ENCODE data around the gene PEX12.
"Not testable (repeated sequence)": the region's sequence is repeated elsewhere in the genome, so short reads cannot be mapped to it uniquely, and the experiment has no call there.

Gene PEX12

DNA sequence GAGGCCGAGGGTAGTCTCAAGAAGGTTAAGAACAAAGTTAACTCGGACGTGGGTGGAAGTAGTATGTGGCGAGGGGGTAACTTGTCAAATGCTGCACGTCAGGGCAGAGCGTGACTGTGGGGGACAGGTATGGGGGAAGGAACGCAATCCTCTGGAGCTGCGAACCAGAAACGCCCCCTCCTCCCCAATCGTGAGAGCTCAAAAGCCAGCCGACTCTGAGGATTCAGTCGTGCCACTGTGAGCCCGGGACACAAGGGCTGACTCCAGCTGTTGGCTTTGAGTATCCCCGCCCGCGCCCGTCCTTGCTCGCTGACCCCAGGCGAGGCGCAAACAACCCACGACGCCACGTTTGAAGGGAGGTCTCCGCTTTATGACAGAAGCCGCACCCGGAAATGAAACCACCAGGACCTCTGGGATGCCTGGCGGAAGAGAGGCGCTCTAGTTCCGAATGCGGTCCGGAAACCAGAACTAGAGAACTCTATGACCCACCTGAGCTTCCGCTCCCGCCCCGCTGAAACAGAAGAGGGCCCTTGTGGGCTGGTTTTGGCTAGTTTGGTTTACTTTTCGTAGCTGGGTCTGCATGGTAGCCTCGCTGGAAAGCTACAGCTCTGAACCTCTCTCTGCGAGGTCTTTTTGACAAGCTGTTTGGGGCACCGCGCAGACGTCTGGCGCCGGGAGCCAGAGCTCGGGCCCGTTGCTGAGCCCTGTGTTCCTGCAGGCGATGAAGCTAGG, at the start of gene PEX12:
TSS of gene PEX12 (minus strand) at position 375 of the 732 bp plus-strand sequence. CDS start 550 bp downstream, outside the sequence.
- DNase-seq = peak; percentile 56 to 88

DNA sequence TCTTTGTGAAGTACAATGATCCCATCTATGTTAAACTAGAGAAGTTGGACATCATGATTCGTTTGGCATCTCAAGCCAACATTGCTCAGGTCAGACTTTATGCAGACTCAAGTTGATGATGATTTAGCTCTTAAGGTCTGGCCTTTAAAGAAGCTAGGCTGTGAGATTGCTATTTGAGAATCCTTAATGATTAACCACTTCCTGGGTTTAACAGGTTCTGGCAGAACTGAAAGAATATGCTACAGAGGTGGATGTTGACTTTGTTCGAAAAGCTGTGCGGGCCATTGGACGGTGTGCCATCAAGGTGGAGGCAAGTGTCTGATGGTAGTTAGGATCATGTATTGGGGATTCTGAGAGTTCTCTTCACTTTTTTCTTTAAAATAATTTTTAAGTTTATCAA, 49.0 kb upstream of the PEX12 start:
- DNase-seq = no peak

DNA sequence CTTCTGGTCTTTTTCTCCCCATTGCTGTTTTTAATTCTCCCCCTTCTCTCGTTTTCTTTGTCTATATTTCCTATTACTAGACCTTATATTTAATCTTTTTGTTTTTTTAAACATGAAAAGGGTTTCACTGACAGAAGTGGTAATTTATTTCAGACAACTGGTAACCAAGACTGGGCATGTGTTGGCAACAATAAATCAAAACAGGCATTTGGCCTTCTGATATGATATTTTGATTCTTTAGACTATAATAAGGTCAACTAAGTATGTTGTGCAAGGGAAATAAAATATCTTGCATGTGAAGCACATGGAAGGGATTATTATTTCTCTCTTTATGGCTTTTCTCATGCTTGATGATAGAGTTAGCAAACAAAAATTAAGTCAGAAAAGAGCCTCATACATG, 43.4 kb upstream of the PEX12 start:
- DNase-seq = no peak

DNA sequence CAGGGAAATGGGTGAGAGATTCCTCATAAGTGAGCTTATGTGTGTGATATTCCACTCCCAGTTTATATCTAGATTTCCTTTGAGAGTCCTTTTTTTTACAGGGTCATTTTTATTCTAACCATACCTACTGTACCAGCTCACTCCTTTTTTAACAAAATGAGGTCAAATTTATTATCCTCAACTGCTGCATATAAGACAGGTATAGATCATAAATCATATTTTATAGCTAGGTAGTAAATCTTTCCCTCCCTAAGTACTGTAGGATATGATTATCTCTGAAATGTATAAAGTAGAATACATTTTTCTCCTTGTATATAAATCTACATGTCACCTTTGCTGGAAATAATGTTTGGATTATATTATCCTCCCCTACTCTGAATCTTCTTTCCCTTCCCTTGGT, 40.3 kb upstream of the PEX12 start:
- DNase-seq = no peak

DNA sequence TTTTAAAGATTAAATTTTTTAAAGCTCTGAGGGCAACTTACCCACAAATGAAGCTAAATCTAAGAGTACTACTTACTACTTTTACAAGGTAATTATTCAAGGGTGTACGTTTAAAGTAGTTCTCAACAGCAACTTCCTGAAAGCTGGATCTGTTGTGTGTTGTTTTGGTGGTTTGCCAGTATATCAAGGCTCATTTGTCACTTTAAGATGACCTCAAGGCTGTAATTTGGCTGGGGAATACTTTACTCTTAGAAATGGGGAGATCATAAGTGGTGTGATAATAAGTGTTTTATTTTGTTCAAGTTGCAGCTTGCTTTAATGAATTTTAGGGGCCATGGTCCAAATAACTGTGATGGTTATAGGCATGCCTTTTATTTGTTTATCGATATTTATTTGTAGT, 39.1 kb upstream of the PEX12 start:
- no peak for DNase-seq

DNA sequence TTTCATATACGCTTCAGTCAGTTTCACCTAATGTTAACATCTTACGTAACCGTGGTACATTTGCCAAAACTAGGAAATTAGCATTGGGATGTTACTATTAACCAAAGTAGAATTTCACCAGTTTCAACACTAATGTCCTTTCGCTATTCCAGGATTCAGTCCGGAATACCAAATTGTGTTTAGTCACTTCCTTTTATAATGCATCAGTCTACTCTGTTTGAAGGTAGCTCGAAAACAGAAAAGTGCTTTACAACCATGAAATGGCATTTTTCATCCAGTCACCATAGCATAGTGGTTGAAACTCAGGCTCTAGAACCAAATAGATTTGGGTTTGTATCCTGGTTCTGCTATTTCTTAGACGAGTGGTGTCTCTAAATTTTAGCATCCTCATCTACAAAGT, 38.2 kb upstream of the PEX12 start:
- no peak for DNase-seq

DNA sequence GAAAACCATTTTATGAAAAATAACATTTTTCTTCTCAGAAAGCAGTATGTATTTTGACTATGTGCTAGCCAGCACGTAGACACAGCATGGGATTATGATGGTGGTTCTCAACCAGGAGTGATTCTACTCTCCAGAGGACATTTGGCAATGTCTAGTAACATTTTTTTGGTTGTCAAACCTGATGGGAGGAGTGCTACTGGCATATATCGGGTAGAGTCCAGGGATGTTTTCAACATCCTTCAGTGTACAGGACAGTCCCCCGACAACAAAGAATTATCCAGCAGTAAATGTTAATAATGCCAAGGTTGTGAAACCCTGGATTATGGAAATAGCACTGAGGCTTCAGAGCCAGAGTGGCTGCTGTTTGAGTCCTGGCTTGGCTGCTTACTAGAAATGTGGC, 36.4 kb upstream of the PEX12 start:
- DNase-seq = no peak

DNA sequence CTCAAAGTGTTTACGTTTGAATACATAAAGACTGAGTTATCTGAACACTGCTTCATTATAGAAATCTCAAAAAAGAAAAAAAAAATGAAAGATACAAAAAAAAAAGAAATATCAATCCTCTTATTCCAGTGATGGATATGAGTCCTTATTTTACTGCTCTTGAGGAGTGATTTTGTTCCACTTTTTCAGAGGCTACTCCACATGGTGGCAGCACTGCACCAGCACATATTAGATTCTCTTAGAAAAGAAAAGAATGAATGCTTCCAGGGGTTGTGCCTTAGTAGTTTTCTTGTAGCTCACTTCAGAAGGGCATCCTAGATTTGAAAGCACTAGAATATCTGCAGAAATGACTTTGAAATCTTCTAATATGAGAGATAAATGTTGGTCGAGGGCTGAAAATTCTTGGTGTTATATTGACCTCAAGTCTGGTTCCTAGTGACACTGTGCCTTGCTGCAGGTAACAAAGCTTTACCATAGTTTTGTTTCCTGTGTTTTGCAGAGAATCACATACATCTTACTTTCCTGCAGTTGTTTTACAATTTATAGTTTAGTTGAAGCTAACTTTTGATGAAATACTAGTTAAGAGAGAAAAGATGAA, 34.7 kb upstream of the PEX12 start:
- no peak for DNase-seq

DNA sequence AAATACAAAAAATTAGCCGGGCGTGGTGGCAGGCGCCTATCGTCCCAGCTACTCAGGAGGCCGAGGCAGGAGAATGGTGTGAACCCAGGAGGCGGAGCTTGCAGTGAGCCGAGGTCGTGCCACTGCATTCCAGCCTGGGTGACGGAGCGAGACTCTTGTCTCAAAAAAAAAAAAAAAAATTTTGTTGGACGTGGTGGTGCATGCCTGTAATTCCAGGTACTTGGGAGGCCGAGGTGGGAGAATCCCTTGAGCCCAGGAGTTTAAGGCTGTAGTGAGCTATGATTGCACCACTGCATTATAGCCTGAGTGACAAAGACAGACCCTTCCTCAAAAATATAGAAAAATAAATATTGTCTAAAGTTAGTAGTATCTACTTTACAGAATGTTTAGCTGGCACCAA, 32.4 kb upstream of the PEX12 start:
- DNase-seq = not testable (repeated sequence)

DNA sequence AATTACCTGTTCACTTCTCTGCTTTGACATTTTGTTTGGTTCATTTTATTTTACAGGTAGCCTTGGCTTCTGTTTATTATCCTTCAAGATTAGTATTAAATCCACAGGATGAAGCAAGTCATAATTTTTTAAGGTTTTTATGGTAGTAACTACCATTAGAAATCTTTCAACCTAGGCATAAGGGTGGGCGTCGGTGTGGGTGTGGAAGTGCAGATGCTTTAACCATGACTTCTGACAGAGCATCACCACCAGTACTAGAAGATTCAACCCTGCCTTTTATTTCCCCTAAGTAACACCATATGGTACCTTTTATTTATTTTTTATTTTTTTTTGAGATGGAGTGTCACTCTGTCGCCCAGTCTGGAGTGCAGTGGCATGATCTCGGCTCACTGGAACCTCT, 31.5 kb upstream of the PEX12 start:
- DNase-seq = no peak

DNA sequence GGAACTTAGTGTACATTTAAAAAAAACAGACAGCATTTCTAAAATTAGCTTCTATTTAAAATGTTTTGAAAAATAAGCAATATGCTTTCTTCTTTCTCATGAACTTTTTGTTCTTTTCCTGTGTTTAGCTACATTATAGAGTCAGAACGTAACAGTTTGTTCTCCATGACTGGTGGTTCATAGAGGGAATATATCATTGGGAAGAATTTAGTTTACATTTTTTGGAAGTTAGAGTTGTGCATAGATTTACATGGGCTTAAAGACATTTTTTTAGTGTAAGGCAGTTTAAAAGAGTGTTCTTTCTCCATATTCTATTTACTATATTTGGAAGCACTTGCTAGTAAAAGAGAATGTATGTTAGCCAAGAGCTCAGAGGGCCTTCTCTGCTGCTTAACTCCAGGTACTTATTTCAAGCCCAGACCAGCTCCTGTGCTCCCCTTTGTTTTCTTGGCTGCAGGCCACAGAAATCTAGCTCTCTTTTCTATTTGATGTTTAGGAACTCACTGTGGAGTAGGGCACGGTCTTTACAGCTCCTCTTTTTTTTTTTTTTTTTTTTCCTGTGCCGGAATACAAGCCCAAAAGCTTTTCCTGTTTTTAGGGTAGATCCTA, 29.0 kb upstream of the PEX12 start:
- no peak for DNase-seq

DNA sequence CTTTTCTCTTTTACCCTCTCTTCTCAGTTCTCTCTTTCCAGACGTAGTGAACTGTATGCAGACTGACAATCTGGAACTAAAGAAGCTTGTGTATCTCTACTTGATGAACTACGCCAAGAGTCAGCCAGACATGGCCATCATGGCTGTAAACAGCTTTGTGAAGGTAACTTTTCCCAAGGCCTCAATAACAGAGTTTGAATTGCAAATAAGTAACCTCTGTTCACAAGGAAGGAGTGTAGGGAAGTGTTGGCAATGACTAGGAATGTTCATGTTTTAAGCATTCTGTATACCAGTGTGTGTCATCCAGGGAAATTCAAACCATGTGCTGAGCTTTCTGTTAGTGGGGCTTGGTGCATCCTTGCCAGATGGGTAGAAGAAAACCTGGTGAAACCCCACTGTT, 27.3 kb upstream of the PEX12 start:
- no peak for DNase-seq

DNA sequence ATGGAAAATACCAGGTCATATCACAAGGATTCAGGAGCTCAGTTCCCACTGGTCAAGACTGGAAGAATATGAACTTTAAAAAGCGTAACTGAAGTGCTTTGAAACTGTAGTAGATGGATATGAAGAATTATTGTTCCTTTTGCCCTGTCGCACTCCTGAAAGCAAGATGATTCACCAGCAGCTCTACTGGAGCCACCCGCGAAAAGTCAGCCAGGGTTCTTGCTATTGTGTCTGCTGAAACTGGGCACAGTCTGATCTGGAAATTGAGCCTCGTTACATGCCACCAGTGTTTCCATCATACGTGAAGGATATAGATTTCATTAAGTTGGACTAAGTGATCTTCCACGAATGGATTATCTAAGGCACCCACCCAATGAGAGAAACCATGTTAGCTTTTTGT, 25.3 kb upstream of the PEX12 start:
- DNase-seq = no peak

DNA sequence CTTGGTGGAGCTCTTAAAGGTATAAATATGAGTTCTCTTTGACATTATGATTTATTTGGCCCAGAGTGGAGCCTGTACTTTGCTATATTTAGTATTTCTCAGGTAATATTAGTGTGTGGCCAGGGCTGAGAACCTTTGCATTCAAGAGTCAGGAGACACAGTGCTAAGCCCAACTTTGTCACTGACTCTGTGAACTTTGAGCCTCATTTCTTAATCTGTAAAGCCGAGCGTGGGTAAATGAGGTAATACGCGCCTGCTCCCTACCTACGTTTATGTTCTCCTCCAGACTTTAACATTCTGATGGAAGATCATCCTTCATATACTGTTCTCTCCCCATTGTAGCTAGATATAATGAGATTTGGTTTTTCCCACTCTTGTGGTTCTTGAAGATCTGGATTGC, 19.2 kb upstream of the PEX12 start:
- DNase-seq = no peak

DNA sequence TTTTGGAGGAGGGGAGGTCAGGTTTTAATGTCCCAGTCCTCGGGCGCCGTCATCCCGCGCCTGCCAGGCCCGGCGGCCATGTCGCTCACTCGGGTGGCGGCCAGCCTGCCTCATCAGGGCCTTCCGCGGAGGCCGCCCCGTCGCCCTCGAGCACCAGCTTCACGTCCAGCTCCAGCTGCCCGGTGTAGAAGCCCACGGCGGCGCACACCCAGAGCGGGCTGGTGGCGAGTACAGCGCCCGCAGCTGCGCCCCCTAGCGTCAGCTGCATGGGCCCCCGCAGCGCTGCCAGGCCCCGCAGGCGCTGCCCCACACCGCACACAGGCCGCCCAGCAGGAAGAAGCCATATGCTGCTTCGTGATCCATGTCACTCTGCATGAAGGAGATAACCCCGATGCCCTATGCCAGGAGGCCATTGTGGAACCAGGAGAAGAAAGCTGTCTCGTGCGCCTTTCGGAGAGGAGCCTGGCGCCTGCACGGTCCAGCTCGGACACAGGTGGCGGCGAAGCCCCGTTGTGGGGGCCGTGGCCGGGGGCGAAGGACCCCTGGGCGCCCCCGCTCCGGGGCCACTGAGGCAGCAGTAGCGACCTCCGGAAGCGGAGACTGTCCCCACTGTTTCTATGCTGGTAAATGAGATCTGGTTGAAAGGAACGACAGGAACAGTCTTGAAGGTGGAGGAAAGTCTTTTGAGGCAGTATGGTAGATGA, 18.3 kb upstream of the PEX12 start:
- no peak for DNase-seq

DNA sequence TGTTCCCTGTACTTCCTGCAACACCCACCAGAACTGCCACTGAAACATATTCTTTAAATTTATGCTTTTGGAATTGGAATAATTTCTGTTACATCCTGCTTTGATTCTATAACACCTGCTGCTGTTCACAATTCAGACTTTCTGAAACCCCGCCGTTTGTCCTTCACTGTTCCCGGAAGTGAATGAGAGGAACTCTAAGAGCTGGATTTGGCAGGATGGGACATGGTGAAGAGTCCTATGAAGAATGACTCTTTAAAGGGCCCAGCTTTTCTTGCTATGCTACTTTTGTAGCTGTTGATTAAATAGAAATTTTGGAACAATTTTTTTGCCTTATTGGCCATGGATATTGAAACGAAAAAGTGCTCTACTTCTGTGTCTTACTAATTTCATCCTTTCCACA, 17.7 kb upstream of the PEX12 start:
- DNase-seq = no peak

DNA sequence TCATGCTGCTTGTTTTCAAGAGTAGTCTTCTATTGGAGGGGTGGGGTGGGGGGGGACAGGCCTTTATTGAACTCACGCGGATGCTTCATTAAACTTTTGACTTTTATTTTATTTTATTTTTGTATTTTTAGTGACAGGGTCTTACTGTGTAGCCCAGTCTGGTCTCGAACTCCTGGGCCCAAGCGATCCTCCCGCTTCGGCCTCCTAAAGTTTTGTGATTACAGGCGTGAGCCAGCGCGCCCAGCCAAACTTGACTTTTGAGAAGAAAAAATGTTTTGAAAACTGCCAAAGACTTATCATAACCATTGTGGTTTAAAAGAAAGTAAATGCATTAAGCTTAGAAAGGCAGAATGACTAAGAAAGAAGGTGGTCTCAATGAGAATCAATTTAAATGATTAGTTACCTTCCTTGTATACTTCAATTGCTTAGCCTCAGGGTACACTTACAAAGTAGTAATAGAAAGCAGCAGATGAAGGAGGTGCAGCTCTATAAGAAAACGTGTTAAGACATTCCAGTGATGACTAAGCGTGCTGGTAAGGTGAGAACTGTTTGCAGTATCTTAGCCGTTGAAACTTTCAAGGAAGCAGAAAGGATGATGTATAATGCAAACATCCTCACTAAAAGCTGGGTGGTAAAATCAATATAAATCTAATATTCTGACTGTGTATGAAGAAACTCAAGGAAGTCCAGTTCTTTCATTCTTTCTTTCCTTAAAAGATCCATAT, 10.0 kb upstream of the PEX12 start:
- no peak for DNase-seq

DNA sequence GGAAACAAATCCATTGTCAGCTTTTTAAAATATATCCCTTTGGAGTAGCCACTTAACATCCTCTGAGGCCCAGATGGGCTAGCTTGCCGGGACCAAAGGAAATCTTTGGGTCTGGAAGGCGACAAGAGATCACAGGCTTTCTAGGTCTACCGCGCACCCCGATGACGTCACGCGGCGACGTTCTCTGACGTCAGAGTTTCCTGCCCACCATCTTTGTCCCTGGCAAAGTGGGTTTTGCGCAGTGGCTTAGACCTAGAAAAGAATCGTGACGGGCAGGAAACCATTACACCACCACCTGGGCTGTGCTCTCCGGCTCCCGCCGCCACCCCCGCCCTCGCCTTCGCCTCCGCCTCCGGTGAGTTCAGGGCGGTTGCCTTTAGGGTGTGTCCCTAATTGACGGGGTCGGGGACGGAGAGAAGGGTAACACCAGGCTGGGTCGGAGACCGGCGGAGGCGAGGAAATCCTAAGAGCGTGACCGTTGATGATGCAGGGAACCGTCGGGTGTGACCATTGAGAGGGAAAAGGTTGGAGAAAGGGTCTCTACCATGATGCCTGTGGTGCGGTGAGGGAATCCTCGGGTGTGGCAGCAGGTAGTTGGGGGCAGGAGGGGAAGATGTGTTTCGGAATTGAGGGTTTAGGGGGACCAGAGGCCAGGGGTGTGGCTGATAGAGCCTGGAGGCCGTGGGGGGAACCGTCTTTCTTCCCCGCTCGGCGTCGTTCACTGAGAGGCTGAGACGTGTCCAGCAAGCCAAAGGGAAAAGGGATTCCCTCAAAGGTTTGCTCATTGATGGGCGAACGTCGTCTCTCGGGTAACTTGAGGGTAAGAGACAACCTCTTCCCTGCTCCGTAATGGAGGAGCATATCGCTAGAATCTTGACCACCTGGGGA, 8.9 kb upstream of the PEX12 start, which contains the start of gene AP2B1:
TSS of gene AP2B1 (plus strand) at position 249 of the 888 bp plus-strand sequence. CDS start 6,709 bp downstream, outside the sequence.
- DNase-seq = peak; percentile 20 to 81

DNA sequence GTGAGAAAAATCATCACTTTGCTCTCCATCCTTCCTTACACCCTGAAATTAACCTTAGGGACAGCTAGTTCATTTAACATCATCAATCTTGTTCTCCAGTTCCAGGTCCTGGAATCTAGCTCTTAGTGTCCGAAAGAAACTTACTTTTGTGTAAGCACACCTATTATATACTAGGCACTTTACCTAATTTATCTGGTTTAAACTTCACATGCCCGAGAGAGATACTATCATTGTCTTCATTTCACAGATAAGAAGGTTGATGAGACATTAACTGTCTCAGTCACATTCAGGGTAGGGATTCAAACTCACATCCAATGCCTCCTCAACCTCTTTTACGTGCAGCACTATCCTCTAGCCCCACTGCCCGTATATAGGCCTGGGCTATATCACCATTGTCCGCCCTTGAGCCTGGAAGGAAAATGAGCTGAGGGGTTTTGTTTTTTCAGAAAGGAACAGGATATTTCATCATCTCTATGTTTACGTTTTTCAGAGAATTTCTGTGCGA, 8.2 kb upstream of the PEX12 start:
- DNase-seq = no peak

DNA sequence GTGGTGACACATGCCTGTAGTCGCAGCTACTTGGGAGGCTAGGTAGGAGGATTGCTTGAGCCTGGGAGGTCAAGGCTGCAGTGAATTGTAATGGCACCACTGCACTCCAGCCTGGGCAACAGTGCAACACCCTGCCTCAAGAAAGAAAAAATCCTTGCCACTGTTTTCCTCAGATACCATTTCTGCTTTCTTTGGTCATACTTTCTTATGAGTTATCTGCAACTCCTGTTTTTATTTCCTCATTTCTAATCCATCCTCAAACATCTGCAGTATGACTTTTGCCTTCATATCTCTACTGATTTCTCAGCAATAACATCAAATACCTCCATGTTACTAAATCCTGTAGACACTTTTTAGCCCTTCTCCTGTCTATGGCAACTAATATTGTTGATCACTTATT, 5.7 kb upstream of the PEX12 start:
- DNase-seq = no peak

DNA sequence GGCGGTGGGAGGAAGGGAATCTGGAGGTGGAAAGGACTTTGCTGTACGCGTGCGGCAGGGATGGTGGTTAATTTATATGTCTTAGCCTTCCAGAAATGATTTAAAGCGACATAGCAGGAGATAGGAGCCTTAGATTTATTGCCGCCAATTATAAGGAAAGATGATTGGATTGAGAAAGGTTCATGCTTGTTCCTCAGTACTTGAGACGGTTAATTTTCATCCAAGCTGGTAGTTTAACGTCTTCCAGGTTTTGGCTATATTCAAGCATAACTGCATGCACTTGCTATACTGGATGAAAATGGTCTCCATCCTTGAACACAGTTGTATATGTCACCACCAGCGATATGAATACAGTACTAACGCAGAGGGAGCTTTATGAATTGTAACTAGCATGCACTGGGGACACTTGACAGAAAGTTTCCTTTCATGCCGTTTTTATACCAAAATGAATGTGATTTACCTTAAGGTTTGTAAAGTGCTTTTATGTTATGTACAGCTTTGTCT, 610 bp upstream of the PEX12 start:
- no peak for DNase-seq

DNA sequence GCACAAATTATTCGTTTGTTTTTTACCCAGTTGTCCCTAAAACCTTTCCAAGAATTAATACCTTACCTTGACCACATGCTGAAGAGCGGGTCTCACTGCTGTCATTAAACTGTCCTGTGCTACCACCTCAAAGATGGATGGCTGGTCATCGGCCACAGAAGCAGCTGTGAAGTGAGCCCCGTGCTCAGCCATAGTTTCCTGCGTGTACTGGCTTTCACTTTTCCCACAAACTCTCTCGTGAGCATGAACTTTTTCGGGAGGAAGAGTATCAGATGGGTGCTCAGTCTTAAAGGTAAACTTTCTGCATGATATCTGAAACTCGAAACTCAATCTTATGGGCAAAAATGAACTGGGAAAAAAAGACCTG, 558 bp downstream of the PEX12 start:
- no peak for DNase-seq

All from cerebellar nuclear complex (tissue), 1 donor.